Cardiac fibroblast (primary cell): ENCODE results near the gene TMBIM4.
A peak's percentile ranks its signal among the peaks of the same experiment; 100 is the strongest.
"Not testable (repeated sequence)": the region's sequence is repeated elsewhere in the genome, so short reads cannot be mapped to it uniquely, and the experiment has no call there.

ENCODE experiments used
- DNase-seq, 2 donors: peaks; one replicate each; pipeline versions ENCODE4 v3.0.0 to v3.0.0-alpha.2; 2010; ENCODE audit warnings: low read depth in 2 of 2
- H3K4me3 ChIP-seq, 2 donors: replicated peaks in 1 of 2; 1 replicate in 1 of 2; 2 replicates in 1 of 2; pipeline ENCODE4 v1.5.1; 2011; ENCODE audit warnings: low read depth in 2 of 2, low read length in 2 of 2, mild to moderate bottlenecking in 2 of 2, moderate library complexity in 1 of 2
- CTCF ChIP-seq: IDR thresholded peaks from one replicate; pipeline ENCODE4 v1.5.1; 2011; ENCODE audit warnings: low read depth, mild to moderate bottlenecking, low read length, inconsistent platforms

TMBIM4 gene

DNA sequence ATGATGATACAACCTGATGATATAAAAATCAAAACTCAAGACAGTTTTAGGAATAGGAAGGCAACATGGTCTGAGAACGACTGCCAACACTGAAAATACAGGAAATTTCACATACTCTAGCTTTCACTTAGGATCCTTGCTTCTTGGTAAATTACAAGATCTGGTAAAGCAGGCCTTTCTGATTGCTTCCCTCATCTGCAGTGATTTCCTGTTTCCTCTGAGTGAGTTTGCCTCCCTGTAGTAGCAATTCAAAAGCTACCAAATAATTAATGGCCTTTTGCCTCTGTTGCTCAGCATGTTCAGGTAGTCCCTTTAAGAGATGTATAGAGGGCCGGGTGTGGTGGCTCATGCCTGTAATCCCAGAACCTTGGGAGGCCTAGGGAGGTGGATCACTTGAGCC lies 17.2 kb upstream of the TMBIM4 start:
- no peak overlapping the region for H3K4me3 ChIP-seq
- no peak for TF ChIP-seq CTCF
- DNase-seq, result no peak

GRCh38 chr12:66184822-66185221 lies 15.0 kb upstream of the TMBIM4 start:
- DNase-seq, H3K4me3 ChIP-seq: not testable (repeated sequence)

DNA sequence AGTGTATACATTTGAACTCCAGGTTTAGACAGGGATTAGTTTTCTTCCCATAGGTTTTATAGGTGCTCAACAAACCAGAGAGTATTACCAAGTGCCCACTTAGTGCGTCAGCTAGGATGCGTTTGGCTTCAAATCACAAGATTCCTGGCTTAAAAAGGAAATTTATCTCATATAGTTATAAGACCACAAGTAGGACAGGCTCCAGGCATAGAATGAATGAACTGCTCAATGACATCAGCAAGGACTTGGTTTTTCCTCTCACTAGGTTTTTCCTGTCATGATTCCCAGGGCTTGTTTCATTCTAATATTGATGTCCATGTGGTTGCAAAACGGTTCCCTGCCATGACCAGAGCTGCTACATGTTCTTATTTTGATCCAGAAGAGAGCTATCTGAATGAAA lies 13.2 kb upstream of the TMBIM4 start:
- no peak overlapping the region for H3K4me3 ChIP-seq
- TF ChIP-seq CTCF, result no peak
- peak in 1 of 2 donors; percentile 57 for DNase-seq

DNA sequence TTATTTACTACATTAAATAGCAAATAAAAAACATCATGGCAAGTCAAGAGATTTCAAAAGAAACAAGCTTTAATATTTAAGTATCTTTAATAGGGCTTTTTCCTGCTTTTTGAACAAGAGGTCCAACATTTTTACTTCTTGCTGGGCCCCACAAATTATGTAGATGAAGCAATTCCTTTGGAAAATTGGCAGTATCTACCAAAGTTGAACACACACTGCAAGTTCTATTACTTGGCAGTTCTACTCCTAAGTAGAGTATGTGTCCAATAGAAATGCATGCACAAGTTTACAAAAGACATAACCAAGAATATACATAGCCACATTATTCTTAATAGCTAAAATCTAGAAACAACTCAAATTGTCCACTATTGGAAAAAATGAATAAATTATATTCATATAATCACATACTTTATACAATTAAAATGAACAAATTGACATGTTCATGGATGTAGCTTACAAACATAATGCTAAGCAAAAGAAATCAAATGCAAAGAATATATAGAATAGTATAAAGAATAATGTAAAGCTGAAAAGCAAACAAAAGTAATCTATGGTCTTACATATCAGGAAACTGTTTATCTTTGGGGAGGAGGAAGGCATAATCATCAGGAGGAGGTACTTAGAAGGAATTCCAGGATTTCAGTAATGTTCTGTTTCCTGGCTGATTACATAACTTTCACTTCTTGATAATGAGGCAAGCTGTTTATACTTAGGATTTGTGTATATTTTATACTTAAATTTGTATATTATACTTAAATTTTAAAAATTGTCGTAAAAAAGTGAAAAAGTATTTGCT lies 6.5 kb upstream of the TMBIM4 start:
- no peak for TF ChIP-seq CTCF
- H3K4me3 ChIP-seq, result no peak overlapping the region
- peak; percentile 25 to 86 for DNase-seq

GRCh38 chr12:66174391-66175325 lies 4.9 kb upstream of the TMBIM4 start:
- not testable (repeated sequence) for H3K4me3 ChIP-seq, DNase-seq

DNA sequence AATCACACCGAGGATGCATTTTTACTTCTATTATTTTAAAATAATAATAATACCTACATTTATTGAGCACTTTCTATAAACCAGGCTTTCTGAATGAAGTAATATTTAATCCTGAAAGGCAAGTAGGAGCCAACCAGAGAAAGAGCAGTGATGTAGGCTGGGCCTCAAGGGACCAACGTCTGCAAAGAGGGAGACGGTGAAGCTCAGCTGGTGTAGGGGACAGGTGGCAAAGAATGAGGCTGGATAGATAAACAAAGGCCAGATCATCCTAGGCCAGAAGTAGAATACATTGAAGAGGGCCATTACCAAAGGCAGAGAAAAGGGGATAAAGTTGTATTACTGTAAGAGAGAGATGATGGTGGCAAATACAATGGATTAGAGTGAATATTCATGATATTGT lies 810 bp upstream of the TMBIM4 start:
- H3K4me3 ChIP-seq, result no peak overlapping the region
- no peak for TF ChIP-seq CTCF
- DNase-seq, result no peak

DNA sequence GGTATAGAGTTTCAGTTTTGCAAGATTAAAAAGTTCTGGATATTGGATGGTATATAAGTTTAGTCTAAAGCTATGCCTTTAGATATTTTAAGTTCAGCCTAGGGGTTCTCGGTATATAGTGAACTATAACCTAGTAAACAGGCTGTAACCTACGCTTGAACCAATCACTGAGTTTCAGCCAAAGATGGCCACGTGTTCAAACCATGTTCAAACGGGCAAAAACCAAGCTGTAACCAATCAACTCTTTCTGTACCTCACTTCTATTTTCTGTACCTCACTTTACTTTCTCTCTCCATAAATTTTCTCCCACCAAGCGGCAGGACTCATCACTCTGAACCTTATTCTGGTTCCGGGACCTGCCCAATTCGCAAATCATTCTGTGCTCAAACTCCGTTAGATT lies 1.4 kb downstream of the TMBIM4 start:
- DNase-seq, result no peak
- no peak for TF ChIP-seq CTCF
- peak overlapping the region; percentile 66 to 88 for H3K4me3 ChIP-seq
